HepG2 (cell line): ENCODE results near the gene FAM168A. TPM values are rescaled to one million over a fixed set of nuclear protein-coding genes. Genes with fewer than 3 reads are reported as not detected.

Experiments
- ATAC-seq: fragments of 200-7000 bp; cut with Tn5 transposase; 3 replicates; pipeline ENCODE4 v1.9.1; 2020; ENCODE audit warnings: mild to moderate bottlenecking, moderate library complexity
- BruUV-seq: library from RNA; stranded (reverse); fragments of 400-500 nt; replicated peaks from 2 replicates; lab custom pipeline; 2021; lab: Mats Ljungman, UMichigan
- CTCF ChIA-PET: fragments of 300-600 bp; formaldehyde crosslinking; extraction: SDS; loops from one replicate; lab custom pipeline; 2021; ENCODE audit warnings: low total read pairs, inconsistent platforms, low intra/inter-chr PET ratio; lab: Yijun Ruan, JAX
- POLR2A ChIA-PET: fragments of 350-600 bp; sonication (Branson Sonifier 250); formaldehyde crosslinking; loops from one replicate; lab custom pipeline; 2020; ENCODE audit warnings: antibody characterized with exemption, inconsistent platforms; lab: Yijun Ruan, JAX
- DNase-seq: peaks from one replicate; pipeline ENCODE4 v3.0.0-alpha.2; 2015; ENCODE audit warnings: low spot score
- FAIRE-seq: peaks from 3 replicates; lab custom pipeline; 2011; peaks lifted over from hg19 to GRCh38; lab: Jason Lieb, UNC
- H2AFZ ChIP-seq: one replicate; pipeline ENCODE4 v1.6.1; 2011; ENCODE audit warnings: low read length, inconsistent platforms
- H3K27ac ChIP-seq: fragments of 300-600 bp; 3 replicates; pipeline ENCODE4 v1.8.0; 2011; ENCODE audit warnings: mixed run types, mild to moderate bottlenecking, mixed read lengths, low read length, inconsistent platforms; ENCODE audit not compliant: insufficient read depth; ENCODE audit errors: extremely low read length
- H3K27me3 ChIP-seq, 2 experiments: fragments of 200-600 bp in 1 of 2; 2 replicates in 1 of 2; 3 replicates in 1 of 2; pipeline versions ENCODE4 v1.6.0 to v1.8.0; 2011; ENCODE audit warnings: low read length in 2 of 2, mild to moderate bottlenecking in 2 of 2, moderate library complexity in 2 of 2, inconsistent platforms in 1 of 2; ENCODE audit not compliant: insufficient read depth in 2 of 2, control insufficient read depth in 1 of 2
- H3K36me3 ChIP-seq, 2 experiments: fragments of 200-600 bp in 1 of 2; replicated peaks in 1 of 2; 2 replicates in 1 of 2; 3 replicates in 1 of 2; pipeline versions ENCODE4 v1.5.1 to v1.8.0; 2011; ENCODE audit warnings: low read length in 2 of 2, inconsistent platforms in 1 of 2; ENCODE audit not compliant: insufficient read depth in 2 of 2, control insufficient read depth in 1 of 2
- H3K4me1 ChIP-seq: 2 replicates; pipeline ENCODE4 v1.5.1; 2012; ENCODE audit warnings: low read length, inconsistent platforms; ENCODE audit not compliant: insufficient read depth
- H3K4me2 ChIP-seq: 2 replicates; pipeline ENCODE4 v1.6.0; 2011; ENCODE audit warnings: low read depth, low read length, inconsistent platforms
- H3K4me3 ChIP-seq, 3 experiments: fragments of 200-600 bp in 1 of 3; sonication (generic), shearing (Covaris generic) in 1 of 3; replicated peaks in 1 of 3; 2 replicates each; pipeline ENCODE4 v1.5.1; 2011 to 2016; ENCODE audit warnings: low read length in 3 of 3, inconsistent platforms in 2 of 3, low read depth in 2 of 3, mild to moderate bottlenecking in 2 of 3, control low read depth in 1 of 3, mixed read lengths in 1 of 3; ENCODE audit not compliant: insufficient read depth in 1 of 3
- H3K79me2 ChIP-seq: one replicate; pipeline ENCODE4 v1.6.1; 2011; ENCODE audit warnings: low read length, inconsistent platforms; ENCODE audit not compliant: insufficient read depth
- H3K9ac ChIP-seq: 2 replicates; pipeline ENCODE4 v1.6.0; 2011; ENCODE audit warnings: mild to moderate bottlenecking, low read depth, low read length, inconsistent platforms; ENCODE audit not compliant: insufficient read depth
- H3K9me3 ChIP-seq: 2 replicates; pipeline ENCODE4 v1.5.1; 2012; ENCODE audit warnings: mild to moderate bottlenecking, low read length
- H4K20me1 ChIP-seq: 2 replicates; pipeline ENCODE4 v1.6.0; 2011; ENCODE audit warnings: inconsistent platforms, mild to moderate bottlenecking, low read length, moderate library complexity; ENCODE audit not compliant: insufficient read depth
- HMGA1 ChIP-seq: sonication (generic); formaldehyde crosslinking; conservative IDR thresholded peaks from 2 replicates; pipeline ENCODE4 v1.4.0; 2020; ENCODE audit warnings: missing genetic modification reagents
- HNRNPL ChIP-seq: fragments of 200-400 bp; formaldehyde crosslinking; IDR thresholded peaks from 2 replicates; pipeline ENCODE4 v1.6.1; 2017; ENCODE audit warnings: mild to moderate bottlenecking, low read depth, low read length
- NR2F2 ChIP-seq: IDR thresholded peaks from 2 replicates; pipeline ENCODE4 v1.6.1; 2012; ENCODE audit warnings: low read depth, inconsistent platforms, borderline replicate concordance
- RBM22 ChIP-seq: fragments of 200-400 bp; formaldehyde crosslinking; optimal IDR thresholded peaks from 2 replicates; pipeline ENCODE3; 2017; ENCODE audit warnings: mild to moderate bottlenecking, low read length, moderate library complexity
- ZNF101 ChIP-seq: sonication (generic); formaldehyde crosslinking; IDR thresholded peaks from 2 replicates; pipeline ENCODE4 v1.4.0; 2020; ENCODE audit warnings: mild to moderate bottlenecking, low read depth, missing genetic modification reagents, borderline replicate concordance
- ZNF460 ChIP-seq: sonication (generic); formaldehyde crosslinking; IDR thresholded peaks from 2 replicates; pipeline ENCODE4 v1.5.1; 2020; ENCODE audit warnings: missing genetic modification reagents, mild to moderate bottlenecking, borderline replicate concordance
- ZNF800 ChIP-seq: sonication (generic); formaldehyde crosslinking; IDR thresholded peaks from 2 replicates; pipeline ENCODE4 v1.4.0; 2020; ENCODE audit warnings: missing genetic modification reagents
- WGBS: methylation state at CpG from one replicate; pipeline ENCODE4 v1.1.6; 2017; ENCODE audit warnings: low lambda C conversion rate; 5-methylcytosine and 5-hydroxymethylcytosine counted together
- in situ Hi-C: cut with HindIII; loops from 2 replicates; pipeline ENCODE4 v1.10.0; 2017; ENCODE audit warnings: low pct_unique_long_range_greater_than_20kb; ENCODE audit not compliant: extremely low pct_ligation_motif_present
- intact Hi-C: fragments of 100-400 bp; cut with micrococcal nuclease; formaldehyde crosslinking; loops from one replicate; pipeline ENCODE4 v1.10.0; 2022; ENCODE audit not compliant: unreplicated experiment
- polyA plus RNA-seq, 8 experiments: library from polyadenylated mRNA; depleted of rRNA in 3 of 8; stranded (reverse) in 7 of 8; unstranded in 1 of 8; fragments of >200 nt; fragmentation: Illumina TruSeq in 4 of 8; extraction: Trizol in 4 of 8; gene quantifications; 2 replicates each; pipeline versions ENCODE4 v1.2.1 to v1.2.3, GENCODE V29; 2011 to 2016; ENCODE audit warnings: low read depth in 4 of 8, missing spikeins in 1 of 8, mixed read lengths in 1 of 8; ENCODE audit not compliant: insufficient read depth in 1 of 8
- total RNA-seq, 5 experiments: library from RNA; depleted of rRNA; stranded (reverse); fragments of >200 nt; fragmentation: Illumina TruSeq; extraction: Trizol; gene quantifications; 2 replicates each; pipeline ENCODE4 v1.2.3, GENCODE V29; 2016; ENCODE audit warnings: low read depth in 1 of 5

FAM168A gene
- total and polyA plus RNA-seq, 2 of the 13 experiments (the other 11 are each of a cell fraction or from before 2014, with no cell fraction given) = 13.9 to 15.8 TPM

GRCh38 chr11:73396251-73396930 lies 201.5 kb downstream of the FAM168A start:
- H4K20me1 ChIP-seq = no peaks in the 10 kb centered on the region
- H3K27me3 ChIP-seq = no peaks in the 10 kb centered on the region
- H3K27ac ChIP-seq = no peak overlapping the region
- 87% methylated on average over 5 of the region's 6 CpGs for WGBS
- H3K9ac ChIP-seq = no peak overlapping the region
- in situ Hi-C loops = no loop called here
- intact Hi-C loops = no loop called here
- no peak for TF ChIP-seq ZNF800 (CRISPR knock-in tag)
- no peak for TF ChIP-seq HNRNPL
- no peak for TF ChIP-seq ZNF101
- TF ChIP-seq RBM22 = peak; percentile 26
- no peak for TF ChIP-seq ZNF460 (CRISPR knock-in tag)
- TF ChIP-seq HMGA1 (CRISPR knock-in tag) = no peak
- TF ChIP-seq NR2F2 = no peak
- TF ChIP-seq, all 625 proteins: peak for 1
- Histone ChIP-seq H3K4me3 (no peak overlapping the region), H3K4me1 (no peaks in the 10 kb centered on the region), H3K4me2 (no peak overlapping the region), H3K9me3 (no peaks in the 10 kb centered on the region), H3K79me2 (no peaks in the 10 kb centered on the region), H2AFZ (no peak overlapping the region), H3K36me3 (peaks cover 9 to 12% of the 10 kb centered on the region in 2 experiments)
- FAIRE-seq = no peak
- no TSS peak for BruUV-seq
- no peak for ATAC-seq
- CTCF ChIA-PET = no interaction called here
- POLR2A ChIA-PET = no interaction called here
- DNase-seq = no peak
